SH-SY5Y (cell line): ENCODE data around the gene GALNT6.

ENCODE experiments used
- GATA2 ChIP-seq: IDR thresholded peaks from 2 replicates; pipeline ENCODE4 v1.6.1; 2011; ENCODE audit warnings: mild to moderate bottlenecking, low read depth, low read length
- GATA3 ChIP-seq: IDR thresholded peaks from 2 replicates; pipeline ENCODE4 v1.6.1; 2011; ENCODE audit warnings: low read depth, mild to moderate bottlenecking, low read length, moderate library complexity

DNA sequence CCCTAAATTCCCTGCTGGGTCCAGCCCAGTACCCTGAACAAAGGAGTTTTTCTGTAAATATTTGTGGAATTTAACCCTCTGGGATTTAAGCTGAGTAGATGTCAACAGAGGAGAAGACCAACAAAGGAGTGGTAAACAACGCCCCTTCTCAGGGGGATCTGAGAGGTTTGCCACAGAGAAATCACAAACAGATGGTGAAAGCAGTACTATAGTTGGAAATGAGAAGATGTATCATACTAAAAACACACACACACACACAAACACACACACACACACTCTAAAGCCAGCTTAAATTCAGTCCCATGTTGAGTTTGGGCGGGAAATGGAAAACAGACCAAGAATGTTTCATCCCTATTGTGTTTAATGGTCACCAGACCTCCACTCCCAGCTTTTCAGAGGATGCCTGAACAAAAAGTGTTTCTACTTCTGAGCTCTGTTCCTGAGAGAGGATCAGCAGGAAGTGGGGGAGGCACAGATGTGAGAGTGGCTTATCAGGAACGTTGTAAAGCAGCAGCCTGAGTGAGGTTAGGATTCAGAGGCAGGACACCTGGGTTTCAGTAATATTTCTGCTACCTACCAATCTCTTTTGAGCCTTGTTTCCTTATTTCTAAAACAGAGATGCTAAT lies 70.4 kb downstream of the GALNT6 start:
- TF ChIP-seq GATA2 (no peak), GATA3 (no peak)
